ENCODE results near the gene KL. TPM values are rescaled to one million over a fixed set of nuclear protein-coding genes. Genes with fewer than 3 reads are reported as not detected.

The KL gene
- polyA plus RNA-seq, 1 of the 3 experiments (the other 2 are of a cell fraction) = 0.02 TPM

DNA sequence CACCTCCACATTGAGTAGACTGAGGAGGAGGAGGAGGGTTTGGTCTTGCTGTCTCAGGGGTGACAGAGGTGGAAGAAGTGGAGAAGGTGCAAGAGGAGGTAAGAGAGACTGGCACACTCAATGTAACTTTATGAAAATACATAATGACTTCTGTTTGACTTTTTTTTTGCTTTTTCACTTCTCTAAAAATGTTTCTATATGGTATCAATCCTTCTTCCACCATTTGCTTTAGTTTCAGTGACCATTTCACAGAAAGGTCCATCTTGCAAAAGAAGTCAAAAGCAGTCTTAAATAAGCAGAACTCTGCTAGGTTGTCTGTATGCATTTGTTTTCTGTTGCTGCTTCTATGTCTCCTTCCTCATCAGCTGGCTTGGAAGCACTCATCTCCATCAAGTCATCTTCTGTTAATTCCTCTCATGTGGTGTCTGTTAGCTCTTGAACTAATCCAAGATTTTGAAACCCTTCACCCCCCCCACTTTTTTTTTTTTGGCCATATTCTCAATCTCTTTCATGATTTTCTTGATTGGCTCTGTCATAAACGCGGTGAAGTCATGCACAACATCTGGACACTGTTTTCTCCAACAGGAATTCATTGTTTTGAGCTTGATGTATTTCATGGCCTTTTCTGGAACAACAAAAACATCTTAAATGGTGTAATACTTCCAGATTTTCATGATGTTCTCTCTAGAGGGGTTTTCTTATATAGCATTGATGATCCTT, 80.8 kb downstream of the KL start (continued):
- TF ChIP-seq GABPA (IDR thresholded peaks at IDR 0.05; ENCODE audit: low read depth) (no peak), YY1 (IDR thresholded peaks at IDR 0.05; ENCODE audit: low read depth) (no peak), RCOR1 (IDR thresholded peaks at IDR 0.05; ENCODE audit: low read length) (no peak)
- TF ChIP-seq, protein P1, sequence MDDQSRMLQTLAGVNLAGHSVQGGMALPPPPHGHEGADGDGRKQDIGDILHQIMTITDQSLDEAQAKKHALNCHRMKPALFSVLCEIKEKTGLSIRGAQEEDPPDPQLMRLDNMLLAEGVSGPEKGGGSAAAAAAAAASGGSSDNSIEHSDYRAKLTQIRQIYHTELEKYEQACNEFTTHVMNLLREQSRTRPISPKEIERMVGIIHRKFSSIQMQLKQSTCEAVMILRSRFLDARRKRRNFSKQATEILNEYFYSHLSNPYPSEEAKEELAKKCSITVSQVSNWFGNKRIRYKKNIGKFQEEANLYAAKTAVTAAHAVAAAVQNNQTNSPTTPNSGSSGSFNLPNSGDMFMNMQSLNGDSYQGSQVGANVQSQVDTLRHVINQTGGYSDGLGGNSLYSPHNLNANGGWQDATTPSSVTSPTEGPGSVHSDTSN (IDR thresholded peaks at IDR 0.05) = no peak

DNA sequence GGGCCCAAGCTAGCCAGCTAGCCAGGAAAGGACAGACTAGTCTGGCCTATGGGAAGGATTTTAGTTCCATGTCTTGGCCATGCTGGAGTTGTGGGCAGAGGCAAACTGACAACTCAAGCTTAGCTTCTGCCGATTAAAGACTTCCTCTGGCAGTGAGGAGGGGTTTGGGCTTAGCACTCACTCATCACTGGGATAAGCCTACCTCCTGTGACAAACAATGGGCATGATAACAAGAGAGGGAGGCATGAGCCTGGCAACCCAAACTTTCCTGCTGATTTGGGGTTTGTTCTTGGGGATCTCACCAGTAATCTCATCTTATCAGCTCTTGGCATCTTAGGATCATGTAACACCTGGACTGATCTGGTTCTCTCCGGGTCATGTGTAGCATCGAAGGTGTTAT, 83.6 kb downstream of the KL start:
- no peaks in the 10 kb centered on the region for H3K9me3 ChIP-seq
- WGBS (ENCODE audit: low lambda C conversion rate) = 68% methylated on average over 3 of the region's 3 CpGs
- peaks cover 2 to 11% of the 10 kb centered on the region in 2 experiments for H3K36me3 ChIP-seq (replicated peaks in 1 of 2; ENCODE audit: control insufficient read depth in 1 of 2, insufficient read depth in 2 of 2, low read length in 1 of 2)
- no peak overlapping the region for H3K4me2 ChIP-seq
- H3K79me2 ChIP-seq (ENCODE audit: insufficient read depth) = no peaks in the 10 kb centered on the region
- DNase-seq = no peak
- ChIA-PET POLR2A (no interaction called here), CTCF (interaction anchor here (0.8 kb wide), 1 partner anchor 40 kb away, joined by 3 read pairs; no protein-coding TSS in a partner anchor)
- H3K4me3 ChIP-seq (ENCODE audit: low read depth in 2 of 2, low read length in 1 of 2) = no peak overlapping the region
- H3K27me3 ChIP-seq (ENCODE audit: insufficient read depth) = no peaks in the 10 kb centered on the region
- no peaks in the 10 kb centered on the region for H3K4me1 ChIP-seq (ENCODE audit: control insufficient read depth in 1 of 2, insufficient read depth in 2 of 2, low read depth in 1 of 2, low read length in 1 of 2)
- no peaks in the 10 kb centered on the region for H3F3A ChIP-seq (replicated peaks; ENCODE audit: insufficient read depth)
- no peak overlapping the region for H3K9ac ChIP-seq
- H3K9me2 ChIP-seq = no peaks in the 10 kb centered on the region
- TF ChIP-seq NRF1 (IDR thresholded peaks at IDR 0.05; ENCODE audit: low read depth, low read length) (no peak), SMC3 (IDR thresholded peaks at IDR 0.05; ENCODE audit: low read depth, low read length) (no peak), FOXM1 (IDR thresholded peaks at IDR 0.05; ENCODE audit: low read depth) (no peak), SIN3A (IDR thresholded peaks at IDR 0.05; ENCODE audit: borderline replicate concordance, low read depth, low read length) (no peak), RCOR1 (IDR thresholded peaks at IDR 0.05; ENCODE audit: low read length) (no peak), TEAD4 (IDR thresholded peaks at IDR 0.05; ENCODE audit: borderline replicate concordance, insufficient read depth) (no peak), ELF1 (IDR thresholded peaks at IDR 0.05) (no peak), NFIC (IDR thresholded peaks at IDR 0.05; ENCODE audit: borderline replicate concordance) (no peak), MEF2A (IDR thresholded peaks at IDR 0.05; ENCODE audit: borderline replicate concordance, low read depth) (no peak), TCF12 (IDR thresholded peaks at IDR 0.05) (no peak), FOXJ3 (CRISPR knock-in tag; IDR thresholded peaks at IDR 0.05) (no peak)
- TF ChIP-seq, protein P2, sequence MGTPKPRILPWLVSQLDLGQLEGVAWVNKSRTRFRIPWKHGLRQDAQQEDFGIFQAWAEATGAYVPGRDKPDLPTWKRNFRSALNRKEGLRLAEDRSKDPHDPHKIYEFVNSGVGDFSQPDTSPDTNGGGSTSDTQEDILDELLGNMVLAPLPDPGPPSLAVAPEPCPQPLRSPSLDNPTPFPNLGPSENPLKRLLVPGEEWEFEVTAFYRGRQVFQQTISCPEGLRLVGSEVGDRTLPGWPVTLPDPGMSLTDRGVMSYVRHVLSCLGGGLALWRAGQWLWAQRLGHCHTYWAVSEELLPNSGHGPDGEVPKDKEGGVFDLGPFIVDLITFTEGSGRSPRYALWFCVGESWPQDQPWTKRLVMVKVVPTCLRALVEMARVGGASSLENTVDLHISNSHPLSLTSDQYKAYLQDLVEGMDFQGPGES (IDR thresholded peaks at IDR 0.05; ENCODE audit: low read depth, low read length) = no peak
- TF ChIP-seq, protein P3, sequence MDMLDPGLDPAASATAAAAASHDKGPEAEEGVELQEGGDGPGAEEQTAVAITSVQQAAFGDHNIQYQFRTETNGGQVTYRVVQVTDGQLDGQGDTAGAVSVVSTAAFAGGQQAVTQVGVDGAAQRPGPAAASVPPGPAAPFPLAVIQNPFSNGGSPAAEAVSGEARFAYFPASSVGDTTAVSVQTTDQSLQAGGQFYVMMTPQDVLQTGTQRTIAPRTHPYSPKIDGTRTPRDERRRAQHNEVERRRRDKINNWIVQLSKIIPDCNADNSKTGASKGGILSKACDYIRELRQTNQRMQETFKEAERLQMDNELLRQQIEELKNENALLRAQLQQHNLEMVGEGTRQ (IDR thresholded peaks at IDR 0.05; ENCODE audit: borderline replicate concordance, low read depth, low read length) = no peak
- no peak overlapping the region for H2AFZ ChIP-seq (ENCODE audit: low read depth)
- no peaks in the 10 kb centered on the region for H4K20me1 ChIP-seq (ENCODE audit: insufficient read depth)
- no peak overlapping the region for H3K27ac ChIP-seq (ENCODE audit: low read depth in 2 of 2, low read length in 1 of 2)

All from SK-N-SH (cell line).